Measurements from ENCODE around the gene MEDAG.

DNA sequence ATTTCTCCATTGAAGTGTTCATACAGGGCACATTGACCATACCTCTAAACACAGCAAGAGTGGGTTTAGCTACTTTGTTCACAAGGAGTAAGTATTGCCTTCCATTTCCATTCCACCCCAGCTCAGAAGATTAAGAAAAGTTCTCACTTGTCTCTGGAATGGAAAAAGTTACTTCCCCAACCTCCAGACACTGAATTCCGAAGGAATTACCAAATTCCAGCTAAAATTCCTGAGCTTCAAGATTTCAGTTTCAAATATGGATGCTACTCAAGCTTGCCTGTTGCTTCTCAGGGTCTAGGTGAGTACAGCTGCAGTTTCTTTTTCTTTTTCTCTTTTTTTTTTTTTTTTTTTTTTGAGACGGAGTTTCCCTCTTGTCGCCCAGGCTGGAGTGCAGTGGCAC, 60.0 kb downstream of the MEDAG start:
- TF ChIP-seq, protein P1, sequence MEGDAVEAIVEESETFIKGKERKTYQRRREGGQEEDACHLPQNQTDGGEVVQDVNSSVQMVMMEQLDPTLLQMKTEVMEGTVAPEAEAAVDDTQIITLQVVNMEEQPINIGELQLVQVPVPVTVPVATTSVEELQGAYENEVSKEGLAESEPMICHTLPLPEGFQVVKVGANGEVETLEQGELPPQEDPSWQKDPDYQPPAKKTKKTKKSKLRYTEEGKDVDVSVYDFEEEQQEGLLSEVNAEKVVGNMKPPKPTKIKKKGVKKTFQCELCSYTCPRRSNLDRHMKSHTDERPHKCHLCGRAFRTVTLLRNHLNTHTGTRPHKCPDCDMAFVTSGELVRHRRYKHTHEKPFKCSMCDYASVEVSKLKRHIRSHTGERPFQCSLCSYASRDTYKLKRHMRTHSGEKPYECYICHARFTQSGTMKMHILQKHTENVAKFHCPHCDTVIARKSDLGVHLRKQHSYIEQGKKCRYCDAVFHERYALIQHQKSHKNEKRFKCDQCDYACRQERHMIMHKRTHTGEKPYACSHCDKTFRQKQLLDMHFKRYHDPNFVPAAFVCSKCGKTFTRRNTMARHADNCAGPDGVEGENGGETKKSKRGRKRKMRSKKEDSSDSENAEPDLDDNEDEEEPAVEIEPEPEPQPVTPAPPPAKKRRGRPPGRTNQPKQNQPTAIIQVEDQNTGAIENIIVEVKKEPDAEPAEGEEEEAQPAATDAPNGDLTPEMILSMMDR (conservative IDR thresholded peaks at IDR 0.05; ENCODE audit: low read depth, low read length) = no peak
- no peak for TF ChIP-seq EZH2 (IDR thresholded peaks at IDR 0.05; ENCODE audit: borderline replicate concordance, low read depth, low read length, poor library complexity, severe bottlenecking)

Measured in A673 (cell line).